ENCODE measurements around the gene FAXDC2. TPM values are rescaled to one million over a fixed set of nuclear protein-coding genes. Genes with fewer than 3 reads are reported as not detected.

FAXDC2 gene
- total and polyA plus RNA-seq, 2 of the 13 experiments (the other 11 are each of a cell fraction or from before 2014, with no cell fraction given), result 4.7 to 58.8 TPM

DNA sequence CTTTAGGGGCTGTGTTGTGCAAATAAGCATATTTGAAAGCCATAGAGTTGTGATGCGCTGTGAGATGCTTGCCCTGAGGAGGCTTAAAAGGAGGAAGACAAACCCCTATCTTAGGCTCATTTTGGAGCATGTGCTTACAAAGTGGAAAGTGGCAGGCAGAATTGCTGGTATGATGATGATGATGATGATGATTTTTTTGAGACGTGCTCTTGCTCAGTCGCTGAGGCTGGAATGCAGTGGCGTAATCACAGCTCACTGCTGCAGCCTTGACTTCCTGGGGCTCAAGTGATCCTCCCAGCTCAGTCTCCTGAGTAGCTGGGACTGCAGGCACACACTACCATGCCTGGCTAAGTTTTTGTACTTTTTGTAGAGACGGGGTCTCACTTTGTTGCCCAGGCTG, 9.7 kb upstream of the FAXDC2 start (continued):
- no peak for TF ChIP-seq ZNF180 (CRISPR knock-in tag; IDR thresholded peaks at IDR 0.05; ENCODE audit: borderline replicate concordance, low read depth)
- no peak for TF ChIP-seq ZMYM4 (CRISPR knock-in tag; IDR thresholded peaks at IDR 0.05)
- no peak; the same call in 1 of the 2 replicates for TF ChIP-seq ZNF274 (CRISPR knock-in tag; IDR thresholded peaks at IDR 0.05)
- no peak for TF ChIP-seq BCLAF1 (IDR thresholded peaks at IDR 0.05)
- no peak for TF ChIP-seq HNRNPUL1 (IDR thresholded peaks at IDR 0.05; ENCODE audit: low read depth, low read length)
- TF ChIP-seq ZNF256 (CRISPR knock-in tag; conservative IDR thresholded peaks at IDR 0.05), result no peak
- TF ChIP-seq NFE2L2 (IDR thresholded peaks at IDR 0.05; ENCODE audit: low read length), result no peak
- no peak for TF ChIP-seq ZNF136 (CRISPR knock-in tag; IDR thresholded peaks at IDR 0.05; ENCODE audit: low read depth)
- TF ChIP-seq SPEN (CRISPR knock-in tag; IDR thresholded peaks at IDR 0.05; ENCODE audit: low read depth), result 0 out of 2 replicates have a peak, but pooled peaks have one; percentile 19
- TF ChIP-seq ZNF75D (CRISPR knock-in tag; IDR thresholded peaks at IDR 0.05; ENCODE audit: borderline replicate concordance), result no peak
- no peak; the same call in 1 of the 2 replicates for TF ChIP-seq ZNF788 (CRISPR knock-in tag; IDR thresholded peaks at IDR 0.05; ENCODE audit: borderline replicate concordance)
- TF ChIP-seq ZNF34 (CRISPR knock-in tag; IDR thresholded peaks at IDR 0.05; ENCODE audit: borderline replicate concordance), result no peak
- no peak for TF ChIP-seq ZNF589 (CRISPR knock-in tag; conservative IDR thresholded peaks at IDR 0.05)
- TF ChIP-seq CEBPG (CRISPR knock-in tag; IDR thresholded peaks at IDR 0.05), result peak; percentile 93
- TF ChIP-seq SAP130 (CRISPR knock-in tag; IDR thresholded peaks at IDR 0.05; ENCODE audit: low read depth), result peak; percentile 90
- no peak for TF ChIP-seq LRRFIP1 (CRISPR knock-in tag; conservative IDR thresholded peaks at IDR 0.05)
- TF ChIP-seq, protein P1, sequence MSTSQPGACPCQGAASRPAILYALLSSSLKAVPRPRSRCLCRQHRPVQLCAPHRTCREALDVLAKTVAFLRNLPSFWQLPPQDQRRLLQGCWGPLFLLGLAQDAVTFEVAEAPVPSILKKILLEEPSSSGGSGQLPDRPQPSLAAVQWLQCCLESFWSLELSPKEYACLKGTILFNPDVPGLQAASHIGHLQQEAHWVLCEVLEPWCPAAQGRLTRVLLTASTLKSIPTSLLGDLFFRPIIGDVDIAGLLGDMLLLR (CRISPR knock-in tag; IDR thresholded peaks at IDR 0.05), result no peak
- no peak for TF ChIP-seq CSRNP1 (CRISPR knock-in tag; IDR thresholded peaks at IDR 0.05)
- no peak for TF ChIP-seq ZNF740 (CRISPR knock-in tag; IDR thresholded peaks at IDR 0.05)
- TF ChIP-seq MEIS1 (CRISPR knock-in tag; IDR thresholded peaks at IDR 0.05; ENCODE audit: borderline replicate concordance), result no peak
- TF ChIP-seq TBL1XR1 (IDR thresholded peaks at IDR 0.05; ENCODE audit: borderline replicate concordance, low read length, partially characterized antibody), result no peak
- TF ChIP-seq YEATS2 (CRISPR knock-in tag; IDR thresholded peaks at IDR 0.05; ENCODE audit: borderline replicate concordance), result no peak; the same call in 1 of the 2 replicates
- no peak for TF ChIP-seq ZNF3 (CRISPR knock-in tag; IDR thresholded peaks at IDR 0.05)
- TF ChIP-seq TOE1 (CRISPR knock-in tag; IDR thresholded peaks at IDR 0.05), result no peak
- no peak for TF ChIP-seq EEA1 (CRISPR knock-in tag; IDR thresholded peaks at IDR 0.05; ENCODE audit: borderline replicate concordance)

Data from HepG2 (cell line).